DOHH2 (cell line): ENCODE measurements around the gene SUSD5.

Source experiments
- EZH2phosphoT487 ChIP-seq: fragments of 200-600 bp; sonication (generic); IDR thresholded peaks from 2 replicates; pipeline ENCODE4 v1.6.1; 2017; ENCODE audit warnings: borderline replicate concordance, mild to moderate bottlenecking, antibody characterized with exemption, low read length, moderate library complexity, mixed read lengths
- TF ChIP-seq, protein P1 (sequence below): fragments of 200-600 bp; sonication (generic); IDR thresholded peaks from one replicate; pipeline ENCODE4 v1.5.1; 2014; ENCODE audit warnings: antibody characterized with exemption, mild to moderate bottlenecking, low read depth, low read length; ENCODE audit not compliant: poor library complexity, severe bottlenecking

DNA sequence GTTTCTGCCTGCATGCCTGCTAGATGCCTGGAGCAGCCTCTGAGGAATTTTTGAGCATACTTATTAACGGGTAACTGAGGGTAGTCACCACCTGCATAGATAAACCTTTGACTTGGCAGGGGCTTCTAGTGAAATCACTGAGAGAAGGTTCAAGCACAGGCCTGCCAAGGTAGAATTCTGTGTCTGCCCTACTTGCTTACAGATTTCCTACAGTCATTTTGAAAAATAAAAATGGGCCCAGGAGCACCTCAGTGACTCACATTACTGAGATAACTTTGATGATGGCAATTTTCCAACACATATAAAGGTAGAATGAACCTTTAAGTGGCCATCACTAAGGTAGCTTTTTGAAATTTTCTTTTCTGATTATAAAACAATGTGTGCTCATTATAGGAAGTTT is 94.0 kb downstream of the SUSD5 start:
- TF ChIP-seq, protein P1, sequence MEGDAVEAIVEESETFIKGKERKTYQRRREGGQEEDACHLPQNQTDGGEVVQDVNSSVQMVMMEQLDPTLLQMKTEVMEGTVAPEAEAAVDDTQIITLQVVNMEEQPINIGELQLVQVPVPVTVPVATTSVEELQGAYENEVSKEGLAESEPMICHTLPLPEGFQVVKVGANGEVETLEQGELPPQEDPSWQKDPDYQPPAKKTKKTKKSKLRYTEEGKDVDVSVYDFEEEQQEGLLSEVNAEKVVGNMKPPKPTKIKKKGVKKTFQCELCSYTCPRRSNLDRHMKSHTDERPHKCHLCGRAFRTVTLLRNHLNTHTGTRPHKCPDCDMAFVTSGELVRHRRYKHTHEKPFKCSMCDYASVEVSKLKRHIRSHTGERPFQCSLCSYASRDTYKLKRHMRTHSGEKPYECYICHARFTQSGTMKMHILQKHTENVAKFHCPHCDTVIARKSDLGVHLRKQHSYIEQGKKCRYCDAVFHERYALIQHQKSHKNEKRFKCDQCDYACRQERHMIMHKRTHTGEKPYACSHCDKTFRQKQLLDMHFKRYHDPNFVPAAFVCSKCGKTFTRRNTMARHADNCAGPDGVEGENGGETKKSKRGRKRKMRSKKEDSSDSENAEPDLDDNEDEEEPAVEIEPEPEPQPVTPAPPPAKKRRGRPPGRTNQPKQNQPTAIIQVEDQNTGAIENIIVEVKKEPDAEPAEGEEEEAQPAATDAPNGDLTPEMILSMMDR = no peak
- TF ChIP-seq EZH2phosphoT487 = no peak
